HG03571 (cell line): ENCODE measurements around the gene TRIM56.
"Not testable (repeated sequence)": the region's sequence is repeated elsewhere in the genome, so short reads cannot be mapped to it uniquely, and the experiment has no call there.

ENCODE experiments used
- ATAC-seq: cut with Tn5 transposase; IDR thresholded peaks from one replicate; pipeline ENCODE4 v1.9.1; 2021; ENCODE audit not compliant: unreplicated experiment

Gene TRIM56

DNA sequence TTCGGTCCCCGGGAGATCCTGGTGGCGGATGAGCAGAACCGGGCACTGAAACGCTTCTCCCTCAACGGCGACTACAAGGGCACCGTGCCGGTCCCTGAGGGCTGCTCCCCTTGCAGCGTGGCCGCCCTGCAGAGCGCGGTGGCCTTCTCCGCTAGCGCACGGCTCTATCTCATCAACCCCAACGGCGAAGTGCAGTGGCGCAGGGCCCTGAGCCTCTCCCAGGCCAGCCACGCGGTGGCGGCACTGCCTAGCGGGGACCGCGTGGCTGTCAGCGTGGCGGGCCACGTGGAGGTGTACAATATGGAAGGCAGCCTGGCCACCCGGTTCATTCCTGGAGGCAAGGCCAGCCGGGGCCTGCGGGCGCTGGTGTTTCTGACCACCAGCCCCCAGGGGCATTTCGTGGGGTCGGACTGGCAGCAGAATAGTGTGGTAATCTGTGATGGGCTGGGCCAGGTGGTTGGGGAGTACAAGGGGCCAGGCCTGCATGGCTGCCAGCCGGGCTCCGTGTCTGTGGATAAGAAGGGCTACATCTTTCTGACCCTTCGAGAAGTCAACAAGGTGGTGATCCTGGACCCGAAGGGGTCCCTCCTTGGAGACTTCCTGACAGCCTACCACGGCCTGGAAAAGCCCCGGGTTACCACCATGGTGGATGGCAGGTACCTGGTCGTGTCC, 3.7 kb downstream of the TRIM56 start:
- no peak for ATAC-seq

DNA sequence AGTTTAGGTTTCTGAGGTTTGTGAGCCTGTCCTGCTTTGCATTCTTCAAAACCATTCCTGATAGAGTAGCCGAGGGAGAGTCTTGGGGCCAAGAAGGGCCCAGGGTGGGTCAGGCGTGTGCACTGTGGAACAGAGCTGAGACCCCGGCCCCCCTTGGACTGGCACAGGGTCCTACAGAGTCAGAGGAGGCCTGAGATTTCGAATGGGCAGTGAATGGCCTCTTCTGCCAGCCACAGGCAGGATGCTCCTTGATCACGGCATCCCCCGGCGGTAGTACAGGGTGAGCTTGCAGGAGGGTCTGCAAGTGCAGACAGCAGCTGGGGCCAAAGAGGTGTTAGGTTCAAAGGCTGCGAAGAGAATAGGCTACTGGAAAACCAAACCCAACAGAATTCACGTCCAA, 4.6 kb downstream of the TRIM56 start:
- no peak for ATAC-seq

DNA sequence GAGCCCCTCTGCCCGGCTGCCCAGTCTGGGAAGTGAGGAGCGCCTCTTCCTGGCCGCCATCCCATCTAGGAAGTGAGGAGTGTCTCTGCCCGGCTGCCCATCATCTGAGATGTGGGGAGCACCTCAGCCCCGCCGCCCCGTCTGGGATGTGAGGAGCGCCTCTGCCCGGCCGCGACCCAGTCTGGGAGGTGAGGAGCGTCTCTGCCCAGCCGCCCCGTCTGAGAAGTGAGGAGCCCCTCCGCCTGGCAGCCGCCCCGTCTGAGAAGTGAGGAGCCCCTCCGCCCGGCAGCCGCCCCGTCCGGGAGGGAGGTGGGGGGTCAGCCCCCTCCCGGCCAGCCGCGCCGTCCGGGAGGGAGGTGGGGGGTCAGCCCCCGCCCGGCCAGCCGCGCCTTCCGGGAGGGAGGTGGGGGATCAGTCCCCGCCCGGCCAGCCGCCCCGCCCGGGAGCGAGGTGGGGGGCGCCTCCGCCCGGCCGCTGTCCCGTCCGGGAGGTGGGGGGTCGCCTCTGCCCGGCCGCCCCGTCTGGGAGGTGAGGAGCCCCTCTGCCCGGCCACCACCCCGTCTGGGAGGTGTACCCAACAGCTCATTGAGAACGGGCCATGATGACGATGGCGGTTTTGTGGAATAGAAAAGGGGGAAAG, 7.1 kb downstream of the TRIM56 start:
- not testable (repeated sequence) for ATAC-seq

DNA sequence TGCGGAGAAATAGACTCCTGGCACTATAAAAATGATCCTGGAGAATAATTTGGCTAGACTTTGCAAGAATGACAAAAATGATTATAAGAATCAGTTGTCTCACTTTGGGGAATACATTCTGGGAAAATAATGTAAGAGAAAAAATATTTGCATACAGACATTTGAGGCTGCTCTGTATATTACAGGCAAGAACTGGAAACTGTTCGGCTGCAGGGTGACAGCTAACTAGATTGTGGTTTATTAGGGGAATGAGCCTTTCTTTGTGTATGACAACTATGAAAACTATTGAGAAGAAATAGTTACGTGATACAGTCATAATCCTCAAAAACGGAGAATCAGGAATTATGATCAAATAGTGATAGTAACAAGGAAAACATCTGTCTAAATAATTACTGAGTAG, 8.6 kb downstream of the TRIM56 start:
- ATAC-seq, result no peak

DNA sequence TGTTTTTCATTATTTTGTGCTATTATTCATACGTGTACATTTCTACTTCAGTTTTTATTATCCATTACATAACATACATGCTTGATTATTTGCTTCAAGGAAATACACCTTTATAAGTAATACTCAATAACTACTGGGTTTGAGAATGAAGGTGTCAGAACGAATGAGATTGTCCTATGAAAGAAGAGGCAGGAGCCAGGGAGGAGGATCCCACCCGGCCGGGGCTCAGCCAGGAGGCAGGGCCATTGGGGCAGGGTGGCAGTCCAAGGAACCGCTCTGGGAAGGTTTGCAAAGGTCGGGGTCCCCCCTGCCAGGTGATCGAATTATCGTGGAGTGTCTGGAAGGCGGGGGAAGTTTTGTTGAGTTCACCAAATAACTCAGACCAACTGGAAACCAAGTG, 9.1 kb downstream of the TRIM56 start:
- no peak for ATAC-seq

DNA sequence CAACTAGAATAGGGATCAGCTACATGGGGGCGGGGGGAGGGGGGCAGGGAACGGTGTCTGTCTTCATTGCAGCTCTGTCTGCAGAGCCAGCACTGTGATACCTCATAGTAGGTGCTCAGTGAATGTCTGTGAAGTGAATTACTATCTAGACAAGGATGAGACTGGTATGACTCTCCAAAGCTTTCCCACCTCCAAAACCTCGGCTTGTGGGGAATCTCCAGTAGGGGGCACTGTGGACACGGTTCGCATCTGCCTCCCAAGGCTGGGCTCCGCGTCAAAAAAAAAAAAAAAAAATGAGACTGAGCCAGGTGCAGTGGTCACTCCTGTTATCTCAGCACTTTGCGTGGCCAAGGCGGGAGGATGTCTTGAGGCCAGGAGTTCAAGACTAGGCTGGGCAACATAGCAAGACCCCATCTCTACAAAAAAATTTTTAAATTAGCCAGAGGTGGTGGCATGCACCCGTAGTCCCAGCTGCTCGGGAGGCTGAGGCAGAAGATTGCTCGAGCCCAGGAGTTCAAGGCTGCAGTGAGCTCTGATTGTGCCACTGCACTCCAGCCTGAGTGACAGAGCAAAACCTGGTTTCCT, 9.6 kb downstream of the TRIM56 start:
- ATAC-seq, result no peak

DNA sequence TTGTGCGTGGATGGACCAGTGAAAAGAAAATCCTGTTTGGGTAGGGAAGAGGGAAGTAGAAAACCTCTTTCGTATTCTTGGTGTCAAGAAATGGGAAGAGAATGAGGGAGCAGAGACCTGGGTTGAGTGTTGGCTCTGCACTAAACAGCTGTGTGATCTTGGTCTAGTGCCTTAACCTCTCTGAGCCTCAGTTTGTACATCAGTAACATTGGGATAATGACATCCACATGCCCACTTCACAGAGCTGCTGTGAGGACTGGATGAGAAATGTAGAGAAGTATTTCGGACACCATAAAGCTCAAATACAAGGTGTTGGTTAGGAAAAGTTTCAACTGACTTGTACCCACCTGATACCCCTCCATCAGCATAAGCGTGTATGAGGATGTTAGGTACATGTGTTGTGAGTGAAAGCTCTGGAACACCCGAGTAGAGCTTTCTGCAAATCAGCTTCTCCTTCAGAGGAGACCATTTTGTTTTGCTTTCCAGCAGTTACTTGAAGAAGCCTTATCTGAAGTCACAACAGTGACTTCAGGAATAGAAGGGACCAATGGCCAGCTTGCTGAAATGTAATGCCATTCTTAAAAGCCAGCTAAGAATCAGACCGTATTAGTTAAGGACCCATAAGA, 11.2 kb downstream of the TRIM56 start:
- ATAC-seq, result no peak

DNA sequence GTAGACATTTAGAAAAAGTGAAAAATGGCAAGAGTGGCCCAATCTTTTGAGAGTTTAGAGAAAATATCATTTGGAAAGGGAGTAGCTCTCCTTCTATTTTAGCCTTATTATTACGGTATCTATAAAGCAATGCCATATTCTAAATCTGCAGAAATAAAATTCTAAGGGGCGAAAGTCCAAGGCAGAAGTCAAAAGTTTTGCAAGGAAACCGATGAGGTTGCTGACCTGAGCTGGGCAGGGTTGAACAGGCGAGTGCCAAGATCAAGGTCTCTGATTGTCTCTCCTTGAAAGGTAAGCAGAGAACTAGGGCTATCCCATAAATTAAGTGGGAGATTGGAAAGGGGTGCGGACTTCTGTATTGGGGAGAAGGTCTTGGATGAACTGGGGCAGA, 11.7 kb downstream of the TRIM56 start:
- ATAC-seq, result no peak

DNA sequence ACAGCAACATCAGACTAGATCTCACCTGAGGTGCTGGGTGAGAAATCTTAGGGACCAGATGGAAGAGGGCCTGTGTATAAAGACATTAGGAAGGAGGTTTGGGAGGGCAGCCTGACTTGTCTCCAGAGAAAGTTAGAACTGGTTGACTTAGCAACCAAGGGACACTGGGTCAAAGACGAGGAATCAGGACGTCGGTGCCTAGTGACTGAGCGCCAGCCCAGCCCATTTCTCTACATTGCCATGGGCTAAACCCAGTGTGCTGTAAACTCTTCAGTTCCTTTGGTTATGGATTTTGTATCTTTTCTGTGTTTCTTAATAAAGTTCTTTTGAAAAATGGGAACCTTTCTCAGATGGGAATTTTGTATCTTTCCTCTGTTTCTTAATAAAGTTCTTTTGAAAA, 12.3 kb downstream of the TRIM56 start:
- no peak for ATAC-seq

DNA sequence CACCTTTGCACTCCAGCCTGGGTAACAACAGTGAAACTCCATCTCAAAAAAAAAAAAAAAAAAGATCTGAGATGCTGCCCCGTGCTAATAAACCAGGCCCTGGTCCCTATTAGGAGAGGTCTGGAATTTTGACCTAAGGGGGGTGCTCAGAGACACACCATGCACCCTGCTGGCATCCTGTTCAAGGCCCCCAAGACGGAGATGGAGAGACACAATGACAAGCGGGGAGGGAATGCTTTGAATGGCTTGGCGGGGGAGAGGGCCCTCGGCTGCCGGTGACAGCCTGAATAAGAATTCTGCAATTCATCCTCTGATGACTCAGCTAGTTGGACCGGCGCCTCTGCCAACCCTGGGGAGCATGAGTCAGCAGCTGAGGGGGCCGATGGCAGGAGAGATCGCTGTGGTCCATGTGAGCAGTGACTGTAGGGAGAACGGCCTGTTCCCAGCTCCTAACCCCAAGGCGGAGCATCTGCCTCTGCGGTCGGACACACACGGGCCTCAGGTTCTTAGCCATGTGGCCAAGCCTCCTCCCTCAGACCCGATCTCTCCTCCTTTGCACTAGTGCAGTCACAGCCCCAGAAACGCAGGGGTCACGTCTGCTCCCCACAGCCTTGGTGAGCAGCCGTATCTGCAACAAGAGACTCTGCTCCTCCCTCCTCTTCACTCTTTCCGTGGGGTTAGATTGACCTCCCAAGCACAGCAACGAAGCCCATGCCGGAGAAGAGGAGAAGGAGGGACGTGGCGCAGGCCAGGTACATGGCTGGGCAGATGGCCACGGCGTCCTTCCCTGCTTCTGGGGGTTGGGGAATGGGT, 14.9 kb downstream of the TRIM56 start:
- ATAC-seq, result no peak

DNA sequence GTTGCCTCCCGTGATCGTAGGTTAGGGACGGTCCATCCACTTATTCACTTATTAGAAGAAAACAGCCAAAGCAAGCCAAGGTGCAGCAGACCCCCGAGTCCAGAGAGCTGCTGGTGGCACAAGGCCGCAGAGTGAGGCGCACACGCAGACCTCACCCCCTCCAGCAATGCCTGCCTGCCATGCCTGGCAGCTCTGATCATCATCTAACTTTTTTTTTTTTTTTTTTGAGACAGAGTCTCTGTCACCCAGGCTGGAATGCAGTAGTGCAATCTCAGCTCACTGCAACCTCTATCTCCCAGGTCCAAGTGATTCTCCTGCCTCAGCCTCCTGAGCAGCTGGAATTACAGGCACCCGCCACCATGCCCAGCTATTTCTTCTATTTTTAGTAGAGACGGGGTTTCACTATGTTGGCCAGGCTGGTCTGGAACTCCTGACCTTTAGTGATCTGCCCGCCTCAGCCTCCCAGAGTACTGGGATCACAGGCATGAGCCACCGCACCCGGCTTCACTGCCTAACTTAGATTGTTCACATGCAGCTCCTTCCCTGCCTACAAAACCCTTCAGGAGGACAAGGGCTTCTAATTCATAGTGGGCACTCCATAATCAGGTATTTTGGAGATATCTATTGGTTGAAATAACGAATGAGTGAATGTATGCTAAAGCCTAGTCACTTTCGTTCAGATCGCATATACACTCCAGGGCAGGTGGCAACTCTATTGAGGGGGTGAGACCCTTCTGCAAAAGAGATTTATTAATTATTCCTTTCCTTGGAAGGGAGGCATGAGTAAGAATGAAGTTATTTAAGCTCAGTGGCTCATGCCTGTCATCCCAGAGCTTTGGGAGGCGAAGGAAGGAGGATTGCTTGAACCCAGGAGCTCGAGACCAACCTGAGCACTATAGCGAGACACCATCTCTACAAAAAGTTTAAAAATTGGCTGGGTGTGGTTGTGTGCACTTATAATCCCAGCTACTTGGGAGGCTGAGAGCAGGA, 15.9 kb downstream of the TRIM56 start:
- ATAC-seq, result no peak

DNA sequence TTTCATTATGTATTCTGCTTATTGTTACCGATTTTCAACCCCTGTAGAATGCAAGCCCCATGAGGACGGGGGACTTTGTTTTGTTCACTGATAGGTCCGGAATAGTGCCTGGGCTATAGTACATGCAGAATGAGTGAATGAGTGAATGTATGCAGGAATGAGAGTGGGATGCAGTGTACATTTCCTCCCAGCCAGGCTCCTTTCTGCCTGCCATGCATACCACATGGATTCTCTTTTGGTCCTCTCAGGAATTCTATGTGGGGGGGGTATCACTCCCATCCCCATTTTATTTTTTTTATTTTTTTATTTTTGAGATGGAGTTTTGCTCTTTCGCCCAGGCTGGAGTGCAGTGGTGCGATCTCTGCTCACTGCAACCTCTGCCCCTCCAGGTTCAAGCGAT, 16.7 kb downstream of the TRIM56 start:
- no peak for ATAC-seq

DNA sequence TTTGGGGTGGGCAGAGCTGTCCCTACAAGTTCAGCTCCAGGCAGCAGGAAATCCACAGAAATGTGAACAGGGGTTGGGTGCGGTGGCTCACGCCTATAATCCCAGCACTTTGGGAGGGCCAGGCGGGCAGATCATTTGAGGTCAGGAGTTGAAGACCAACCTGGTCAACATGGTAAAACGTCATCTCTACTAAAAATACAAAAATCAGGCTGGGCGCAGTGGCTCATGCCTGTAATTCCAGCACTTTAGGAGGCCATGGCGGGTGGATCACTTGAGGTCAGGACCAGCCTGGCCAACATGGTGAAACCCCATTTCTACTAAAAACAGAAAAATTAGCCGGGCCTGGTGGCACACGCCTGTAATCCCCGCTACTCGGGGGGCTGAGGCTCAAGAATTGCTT, 18.4 kb downstream of the TRIM56 start:
- not testable (repeated sequence) for ATAC-seq

DNA sequence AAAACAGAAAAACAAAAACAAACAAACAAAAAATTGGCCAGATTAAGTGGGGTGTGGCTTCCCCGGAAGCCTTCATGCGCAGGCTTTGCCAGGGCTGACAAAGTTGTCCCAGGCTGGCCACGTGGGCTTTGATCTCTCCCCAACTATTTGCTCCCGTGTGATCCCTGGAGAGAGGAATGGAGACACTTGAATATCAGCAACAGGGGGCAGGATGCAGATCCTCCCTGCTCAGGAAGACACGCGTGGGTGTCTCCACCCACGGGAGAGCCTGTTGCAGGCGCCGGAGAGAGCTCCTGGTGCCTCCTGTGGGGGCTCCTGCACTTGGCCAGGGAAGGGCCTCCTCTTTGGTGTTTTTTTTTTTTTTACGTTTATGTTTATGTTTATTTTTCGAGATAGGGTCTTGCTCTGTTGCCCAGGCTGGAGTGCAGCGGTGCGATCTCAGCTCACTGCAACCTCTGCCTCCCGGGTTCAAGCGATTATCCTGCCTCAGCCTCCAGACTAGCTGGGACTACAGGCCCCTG, 19.0 kb downstream of the TRIM56 start:
- no peak for ATAC-seq

DNA sequence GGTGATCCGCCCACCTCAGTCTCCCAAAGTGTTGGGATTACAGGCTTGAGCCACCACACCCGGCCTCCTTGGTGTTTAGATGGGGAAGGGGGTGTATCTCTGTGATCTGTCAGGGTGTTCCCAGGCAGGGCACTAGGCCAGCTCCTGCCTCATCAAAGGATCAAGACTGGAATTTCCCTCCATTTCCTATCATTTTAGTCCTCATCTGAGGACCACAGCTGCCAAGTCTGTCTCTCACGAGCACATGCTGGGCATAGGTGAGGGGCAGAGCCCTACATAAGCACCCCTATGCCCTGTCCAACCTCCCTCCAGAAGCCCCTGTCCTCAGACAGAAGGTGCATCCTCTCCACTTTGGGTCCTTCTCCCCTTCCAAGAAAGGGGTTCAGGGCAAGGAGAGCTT, 19.5 kb downstream of the TRIM56 start:
- no peak for ATAC-seq

DNA sequence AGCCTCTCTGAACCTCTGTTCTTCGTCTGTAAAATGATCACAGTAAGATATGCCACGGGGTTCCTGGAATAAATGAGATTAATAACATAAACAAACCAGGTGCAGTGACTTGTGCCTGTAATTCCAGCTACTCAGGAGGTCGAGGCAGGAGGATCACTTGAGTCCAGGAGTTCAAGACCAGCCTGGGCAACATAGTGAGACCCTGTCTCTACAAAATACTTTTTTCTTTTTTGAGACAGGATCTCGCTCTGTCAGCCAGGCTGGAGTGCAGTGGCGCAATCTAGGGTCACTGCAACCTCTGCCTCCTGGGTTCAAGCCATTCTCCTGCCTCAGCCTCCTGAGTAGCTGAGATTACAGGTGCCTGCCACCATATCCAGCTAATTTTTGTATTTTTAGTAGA, 20.0 kb downstream of the TRIM56 start:
- not testable (repeated sequence) for ATAC-seq

DNA sequence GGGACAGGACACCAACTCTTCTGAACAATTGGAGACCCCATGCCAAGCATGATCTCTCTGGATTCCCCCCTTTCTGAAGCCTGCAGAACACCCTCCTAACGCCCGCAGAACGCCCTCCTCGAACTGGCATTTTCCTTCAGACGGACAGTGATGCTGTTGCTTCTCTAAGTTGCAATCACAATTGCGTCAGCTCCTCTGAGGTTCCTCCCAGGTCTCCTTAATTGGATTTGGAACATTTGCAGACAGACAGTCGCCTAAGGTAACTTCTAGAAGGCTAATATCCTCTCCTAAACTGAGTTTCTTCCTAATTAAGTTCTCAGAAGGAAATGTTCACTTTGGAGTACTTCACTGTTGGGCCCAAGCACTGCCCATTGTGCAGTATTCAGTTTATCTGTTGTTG, 21.1 kb downstream of the TRIM56 start:
- no peak for ATAC-seq

DNA sequence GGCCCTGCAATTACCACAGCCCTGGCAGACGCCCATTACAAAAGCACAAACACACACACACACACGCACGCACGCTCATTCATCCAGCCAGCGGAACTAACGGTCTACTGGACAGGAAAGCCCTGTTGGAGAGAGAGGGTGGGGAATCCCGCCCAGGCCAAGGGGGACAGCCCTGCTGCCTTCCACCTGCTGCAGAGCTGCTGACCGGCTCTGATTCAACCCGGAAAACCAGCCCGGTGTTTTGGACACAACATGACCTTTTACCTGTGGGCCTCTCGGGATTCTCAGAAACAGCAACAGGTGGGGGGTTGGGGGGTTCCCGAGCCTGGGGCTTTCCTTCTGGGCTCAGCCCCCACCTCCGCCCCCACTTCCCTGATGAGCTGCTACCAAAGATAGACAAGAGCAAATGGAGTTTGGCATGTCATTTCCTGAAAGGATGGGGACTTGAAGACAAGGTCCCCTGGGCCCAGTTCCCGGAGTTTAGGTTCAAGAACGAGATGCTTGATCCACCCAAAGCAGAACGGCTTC, 23.1 kb downstream of the TRIM56 start:
- no peak for ATAC-seq

DNA sequence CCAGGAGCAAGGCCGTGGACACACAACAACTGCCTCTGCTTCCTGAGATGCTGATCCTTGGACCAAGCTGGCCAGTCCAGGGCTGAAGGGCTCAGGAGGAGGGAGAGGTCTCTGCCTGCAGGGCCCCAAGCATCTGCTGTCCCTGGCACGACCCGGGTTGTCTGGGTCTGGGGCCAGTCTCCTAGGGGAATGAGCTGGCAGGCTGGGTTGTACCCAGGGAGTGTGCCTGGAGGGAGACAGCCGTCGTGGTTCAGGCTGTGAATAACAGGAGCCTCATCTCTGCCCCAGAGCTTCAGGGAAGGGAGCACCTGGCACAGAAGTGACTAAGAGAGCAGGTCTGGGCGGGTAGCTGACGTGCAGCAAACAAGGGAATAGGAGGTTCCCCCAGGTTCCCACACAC, 23.7 kb downstream of the TRIM56 start:
- ATAC-seq, result no peak

DNA sequence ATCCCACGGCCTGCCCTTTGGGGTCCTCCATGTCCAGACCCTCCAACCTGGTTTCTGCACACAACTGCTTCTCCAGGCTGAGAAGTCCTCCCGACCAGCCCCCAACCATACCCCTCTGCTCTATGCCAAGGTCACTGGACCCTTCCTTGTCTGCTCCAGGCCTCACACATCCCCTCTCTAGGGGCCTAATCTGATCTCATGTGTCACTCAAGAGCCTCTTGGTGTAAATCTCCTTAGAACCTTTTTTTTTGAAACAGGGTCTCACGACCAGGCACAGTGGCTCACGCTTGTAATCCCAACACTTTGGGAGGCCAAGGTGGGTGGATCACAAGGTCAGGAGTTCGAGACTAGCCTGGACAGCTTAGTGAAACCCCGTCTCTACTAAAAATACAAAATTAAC, 24.1 kb downstream of the TRIM56 start:
- ATAC-seq, result no peak
